Stimulated activated CD8-positive, alpha-beta memory T cell treated with anti-CD3 and anti-CD28 coated beads, Interleukin-4, amount 100 ng/mL, for 24 hours (primary cell): ENCODE measurements around the gene WDR87.
A peak's percentile ranks its signal among the peaks of the same experiment; 100 is the strongest.

Source experiments
- DNase-seq: peaks from one replicate; pipeline ENCODE4 v3.0.0-alpha.2; 2020; ENCODE audit warnings: low read depth

Gene WDR87

DNA sequence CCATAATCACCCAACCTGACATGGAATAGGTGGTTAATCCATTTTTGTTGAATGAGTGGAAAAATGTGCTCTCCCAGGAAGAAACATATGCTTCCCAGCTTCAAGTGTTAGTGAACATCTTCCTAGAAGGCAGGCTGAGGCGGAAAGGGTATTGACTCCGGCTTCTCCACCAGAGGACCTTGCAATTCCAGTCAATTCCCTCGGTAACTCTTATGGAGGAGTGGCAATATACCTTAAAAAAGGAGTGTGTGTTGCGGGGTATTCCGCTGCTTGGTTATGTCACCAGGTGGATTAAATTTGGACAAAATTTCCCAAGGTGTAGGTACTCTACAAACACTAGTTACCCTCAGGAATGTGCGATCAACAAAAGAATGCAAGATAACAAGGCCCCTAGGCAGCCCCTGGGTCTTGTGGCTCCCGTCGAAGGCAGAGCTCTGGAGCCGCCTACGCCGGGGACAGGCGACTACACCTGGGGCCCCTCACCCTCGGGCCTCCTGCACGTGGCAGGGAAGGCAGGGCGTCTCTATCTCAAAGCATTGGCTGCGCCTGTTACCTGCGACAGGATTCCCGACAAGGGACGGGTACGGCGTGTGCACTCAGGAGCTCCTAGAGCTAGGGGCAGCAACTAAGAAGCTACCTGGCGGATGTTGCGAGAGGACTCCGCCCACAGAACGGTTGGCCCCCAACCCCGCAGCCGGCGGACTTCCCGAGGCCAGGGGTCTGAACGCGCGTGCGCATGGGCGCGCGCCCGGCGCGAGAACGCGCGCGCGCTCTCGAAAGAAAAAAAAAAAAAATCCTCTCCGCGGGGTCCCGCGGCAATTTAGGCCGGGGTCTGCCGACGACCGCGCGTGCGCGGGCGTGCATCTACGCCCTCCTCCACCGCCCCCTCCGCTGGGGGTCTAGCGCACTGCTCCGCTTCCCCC is at the start of gene WDR87:
WDR87 (minus strand) TSS at position 649 of the 923 bp plus-strand sequence. CDS start 8,355 bp downstream, outside the sequence.
- peak; percentile 38 for DNase-seq

DNA sequence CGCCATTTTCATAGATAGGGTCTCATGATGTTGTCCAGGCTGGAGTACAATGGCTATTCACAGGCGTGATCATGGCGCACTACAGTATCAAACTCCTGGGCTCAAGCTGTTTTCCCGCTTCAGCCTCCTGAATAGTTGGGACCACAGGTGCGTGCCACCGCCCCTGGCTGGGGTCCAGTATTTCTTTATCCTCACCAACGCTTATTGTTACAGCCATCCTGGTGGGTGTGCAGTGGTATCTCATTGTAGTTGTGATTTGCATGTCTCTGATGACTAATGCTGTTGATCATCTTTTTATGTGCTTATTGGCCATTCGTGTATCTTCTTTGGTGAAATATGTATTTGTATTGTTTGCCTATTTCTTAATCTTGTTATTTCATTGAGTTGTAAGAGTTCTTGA is 49.6 kb upstream of the WDR87 start:
- DNase-seq: no peak

DNA sequence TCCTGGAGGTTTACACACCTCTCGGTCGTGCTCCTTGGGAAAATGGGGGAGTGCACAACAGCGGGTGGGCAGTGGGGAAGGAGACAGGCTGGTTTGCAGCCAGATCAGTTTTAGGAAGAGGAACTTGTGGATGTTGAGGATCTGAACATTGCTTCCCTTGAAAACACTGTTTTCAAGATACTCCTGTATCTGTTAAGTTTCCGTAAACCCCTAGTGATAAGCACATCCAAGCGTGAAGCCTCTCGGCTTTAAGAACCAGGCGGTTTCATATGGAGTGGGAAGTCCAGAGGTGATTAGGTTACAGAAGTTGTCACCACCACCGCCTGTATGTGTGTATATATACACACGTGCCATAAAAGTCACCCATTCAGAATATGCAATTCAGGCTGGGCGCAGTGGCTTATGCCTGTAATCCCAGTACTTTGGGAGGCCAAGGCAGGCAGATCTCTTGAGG is 48.1 kb upstream of the WDR87 start:
- no peak for DNase-seq

DNA sequence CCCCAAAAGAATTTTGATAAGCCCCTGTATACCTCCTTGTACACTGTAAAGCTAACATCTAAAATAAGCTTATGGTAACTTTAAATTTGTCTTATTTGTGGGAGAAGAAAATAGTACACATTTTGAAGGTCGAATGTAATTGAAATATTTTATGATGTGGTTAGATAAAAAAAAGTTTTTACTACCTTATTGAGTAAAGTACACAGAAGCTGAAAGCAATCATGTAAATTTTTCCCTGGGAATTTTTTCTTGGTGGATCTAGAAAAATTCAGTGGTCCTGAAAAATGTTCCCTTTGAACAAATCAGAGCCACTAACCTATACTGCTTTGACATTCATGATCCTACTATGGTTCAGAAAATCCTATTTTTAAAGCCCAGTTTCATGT is 47.5 kb upstream of the WDR87 start:
- no peak for DNase-seq

DNA sequence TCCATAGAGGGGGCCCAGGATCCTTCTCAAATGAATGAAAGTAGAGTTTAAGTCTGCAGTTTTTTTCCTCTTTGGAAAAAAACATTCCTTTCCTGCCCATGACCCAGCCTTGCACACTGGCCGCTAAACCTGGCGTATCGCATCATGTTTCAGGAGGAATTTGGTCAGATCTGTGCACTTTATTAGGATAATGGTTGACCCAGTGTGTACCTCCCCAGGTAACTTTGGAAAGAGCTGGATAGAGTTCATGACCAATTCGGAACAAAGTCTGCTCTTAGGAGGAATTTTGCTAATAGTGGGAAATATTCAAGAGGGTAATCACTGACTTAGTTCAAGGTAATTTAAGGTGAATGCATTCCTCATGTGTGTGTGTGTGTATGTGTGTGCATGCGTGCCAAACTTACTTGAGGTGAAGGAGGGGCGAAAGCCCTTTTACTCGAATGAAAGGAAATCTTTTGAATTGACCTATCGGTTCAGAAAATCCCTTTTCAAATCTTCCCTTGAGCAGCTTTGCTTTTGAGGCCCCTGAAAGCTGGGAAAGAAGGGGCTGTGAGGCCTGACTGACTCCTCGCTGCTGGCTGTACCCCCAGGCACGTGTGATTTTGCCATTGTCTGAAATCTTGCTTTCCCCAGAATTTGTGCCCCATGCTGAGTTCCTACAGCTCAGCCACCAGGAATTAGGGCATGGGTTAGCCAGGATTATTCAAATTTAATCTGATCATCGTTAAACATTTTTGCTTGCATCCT is 47.0 kb upstream of the WDR87 start:
- DNase-seq: no peak

DNA sequence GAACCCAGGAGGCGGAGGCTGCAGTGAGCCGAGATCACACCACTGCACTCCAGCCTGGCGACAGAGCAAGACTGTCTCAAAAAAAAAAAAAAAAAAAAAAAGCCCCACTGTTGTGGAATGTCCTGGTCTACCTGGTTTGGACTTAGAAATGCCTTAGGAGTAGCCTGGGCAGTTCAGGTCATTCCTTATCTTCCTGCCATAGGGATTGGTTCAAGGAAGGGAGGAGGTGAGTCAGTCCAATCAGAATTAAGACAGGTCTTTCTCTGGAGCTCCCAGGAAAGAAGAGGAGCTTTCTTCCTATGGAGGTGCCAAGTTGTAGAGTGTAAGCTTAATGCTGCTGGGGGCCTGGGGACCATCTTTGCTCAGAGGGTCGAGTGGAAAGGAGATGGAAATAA is 45.4 kb upstream of the WDR87 start:
- no peak for DNase-seq

DNA sequence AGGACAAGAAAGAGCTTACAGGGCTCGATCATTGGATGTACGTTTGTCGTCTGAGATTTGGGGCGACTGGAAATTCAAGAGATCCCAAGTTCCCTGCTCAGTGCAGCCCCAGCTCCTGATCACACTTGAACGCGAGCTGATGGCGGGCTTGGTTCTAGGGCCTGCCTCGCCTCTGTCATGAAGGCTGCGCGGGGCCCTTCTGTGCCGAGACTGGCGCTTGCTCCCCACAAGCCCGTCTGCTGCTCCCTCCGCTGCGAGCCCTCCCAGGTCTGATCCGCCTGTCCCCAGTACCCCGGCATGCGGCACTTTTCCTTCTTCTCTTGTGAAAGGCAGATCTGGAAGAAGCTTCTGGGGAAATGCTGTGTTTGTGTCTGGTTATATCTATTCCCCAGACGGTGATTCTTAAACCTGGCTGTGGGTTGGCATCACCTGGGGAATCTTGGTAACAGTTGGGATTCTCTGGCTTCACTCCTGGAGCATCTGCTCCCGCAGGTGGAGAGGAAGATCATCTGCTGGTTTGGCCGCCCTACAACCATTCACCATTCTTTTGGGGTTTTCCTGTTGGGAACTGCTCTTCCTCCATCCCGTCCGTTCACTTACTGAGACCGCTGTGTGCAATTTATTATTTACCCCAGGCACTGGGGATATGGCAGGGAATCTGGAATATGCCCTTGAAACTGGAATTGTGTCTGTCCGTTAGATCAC is 44.2 kb upstream of the WDR87 start:
- no peak for DNase-seq

DNA sequence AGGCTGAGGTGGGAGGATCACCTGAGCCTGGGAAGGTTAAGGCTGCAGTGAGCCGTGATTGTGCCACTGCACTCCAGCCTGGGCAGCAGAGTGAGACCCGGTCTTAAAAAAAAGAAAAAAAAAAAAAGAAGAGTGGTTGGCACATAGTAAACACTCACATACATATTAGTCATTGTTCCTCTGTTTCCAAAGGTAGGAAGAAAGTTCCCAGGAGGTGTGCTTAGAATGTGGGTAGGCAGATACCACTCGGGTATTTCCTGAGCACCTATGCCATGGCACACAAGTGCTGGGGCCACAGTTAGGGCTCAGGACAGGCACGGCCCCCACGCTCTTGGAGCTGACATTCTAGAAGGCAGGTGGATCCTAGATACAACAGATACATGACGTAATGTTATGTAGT is 42.0 kb upstream of the WDR87 start:
- DNase-seq: no peak

DNA sequence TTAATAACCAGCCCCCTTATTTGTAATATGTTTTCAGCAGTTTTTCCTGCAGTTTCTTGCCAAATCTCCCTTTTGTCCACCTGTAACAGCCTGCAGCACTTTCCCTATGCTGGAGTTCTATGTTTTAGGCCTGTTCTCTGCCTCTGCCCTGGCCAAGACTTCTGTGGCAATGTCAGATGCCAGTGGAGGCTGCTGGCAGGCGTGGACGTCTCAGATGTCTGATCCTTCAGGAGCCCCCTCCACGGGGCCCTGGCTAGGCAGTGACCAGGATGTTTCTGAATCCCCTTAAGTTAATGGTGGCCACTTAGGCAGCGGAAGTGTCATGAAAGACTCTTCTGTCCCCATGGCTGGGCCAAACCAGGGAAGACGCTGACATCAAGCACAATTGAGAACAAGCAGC is 41.4 kb upstream of the WDR87 start:
- DNase-seq: no peak

DNA sequence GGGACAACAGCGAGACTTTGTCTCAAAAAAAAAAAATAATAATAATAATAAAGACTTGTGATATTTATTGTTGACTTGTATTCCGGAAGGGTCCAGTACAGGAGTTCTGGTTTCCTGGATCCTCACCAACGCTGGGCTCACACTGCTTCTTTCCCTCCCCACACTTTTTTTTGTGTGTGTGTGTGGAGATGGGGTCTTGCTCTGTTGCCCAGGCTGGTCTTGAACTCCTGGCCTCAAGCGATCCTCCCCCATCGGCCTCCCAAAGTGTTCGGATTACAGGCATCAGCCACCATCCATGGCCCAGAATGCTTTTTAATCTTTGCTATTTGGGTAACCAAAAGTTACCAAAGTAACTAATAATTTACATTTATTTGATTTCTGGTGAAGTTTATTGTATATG is 39.7 kb upstream of the WDR87 start:
- no peak for DNase-seq

DNA sequence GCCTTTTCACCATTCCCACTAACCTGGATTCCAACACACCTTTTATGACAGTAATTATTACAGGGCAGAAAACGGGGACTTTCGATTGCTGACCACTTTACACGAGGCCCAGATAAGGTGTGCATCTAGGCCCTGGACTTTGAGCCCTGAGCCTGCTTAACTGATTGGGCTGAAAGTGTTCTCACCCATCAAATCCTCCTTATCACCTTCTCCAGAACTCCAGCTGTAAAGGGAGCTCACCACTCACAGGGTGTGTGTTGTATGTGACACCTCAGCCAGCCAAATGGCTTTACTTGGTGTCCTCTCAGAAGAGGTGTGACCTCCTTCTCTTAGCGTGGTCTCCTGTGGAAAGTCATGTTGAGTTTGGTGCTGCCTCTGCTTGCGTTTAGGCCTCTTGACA is 37.1 kb upstream of the WDR87 start:
- DNase-seq: no peak

DNA sequence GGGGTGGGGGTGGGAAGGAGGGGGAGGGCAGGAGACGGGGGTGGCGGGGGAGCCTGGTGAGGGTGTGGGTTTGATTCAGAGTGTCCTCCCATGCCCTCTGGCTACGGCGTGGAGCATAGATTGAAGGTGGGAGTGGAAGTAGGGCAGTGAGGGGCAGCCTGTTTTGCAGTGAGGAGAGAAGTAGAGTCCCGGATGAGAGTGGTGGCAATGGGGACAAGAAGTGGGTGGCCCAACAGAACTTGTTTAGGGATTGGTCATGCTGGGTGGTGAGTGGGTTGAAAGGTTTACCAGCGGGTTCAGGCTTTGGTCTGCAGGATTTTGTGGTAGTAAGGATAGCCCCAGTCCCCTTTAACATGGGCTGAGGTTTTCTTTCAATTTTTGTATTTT is 36.1 kb upstream of the WDR87 start:
- no peak for DNase-seq

DNA sequence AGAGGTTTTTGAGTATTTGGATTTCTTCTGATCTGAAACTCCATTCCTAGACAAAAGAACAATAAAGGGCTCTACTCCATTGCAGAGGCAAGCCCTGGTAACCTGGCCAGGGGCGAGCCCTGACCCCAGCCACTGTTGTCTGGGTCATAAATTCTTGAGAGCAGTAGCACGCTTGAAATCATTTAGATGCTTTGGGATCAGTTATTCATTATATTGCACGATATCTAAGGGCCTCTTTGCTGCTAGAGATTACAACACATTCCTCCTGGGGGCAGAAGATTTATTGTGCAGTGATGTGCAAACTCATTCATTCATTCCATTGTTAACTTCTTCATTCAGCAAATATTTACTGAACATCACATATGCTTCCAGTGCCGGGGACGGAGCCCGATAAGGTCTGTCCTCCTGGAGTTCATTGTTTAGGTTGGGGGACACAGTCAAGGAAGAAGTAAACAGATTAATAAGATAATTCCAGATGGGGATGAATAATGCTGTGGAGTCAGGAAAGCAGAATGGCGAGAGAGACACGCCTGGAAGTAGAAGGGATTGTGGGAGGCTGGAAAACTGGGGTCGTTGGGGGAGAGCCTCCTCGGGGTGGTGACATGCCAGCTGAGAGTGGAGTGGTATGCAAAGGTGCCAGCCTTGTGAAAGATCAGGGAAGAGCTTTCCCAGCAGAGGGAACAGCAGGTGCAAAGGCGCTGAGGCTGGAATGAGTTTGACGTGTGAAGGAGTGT is 35.6 kb upstream of the WDR87 start:
- no peak for DNase-seq

DNA sequence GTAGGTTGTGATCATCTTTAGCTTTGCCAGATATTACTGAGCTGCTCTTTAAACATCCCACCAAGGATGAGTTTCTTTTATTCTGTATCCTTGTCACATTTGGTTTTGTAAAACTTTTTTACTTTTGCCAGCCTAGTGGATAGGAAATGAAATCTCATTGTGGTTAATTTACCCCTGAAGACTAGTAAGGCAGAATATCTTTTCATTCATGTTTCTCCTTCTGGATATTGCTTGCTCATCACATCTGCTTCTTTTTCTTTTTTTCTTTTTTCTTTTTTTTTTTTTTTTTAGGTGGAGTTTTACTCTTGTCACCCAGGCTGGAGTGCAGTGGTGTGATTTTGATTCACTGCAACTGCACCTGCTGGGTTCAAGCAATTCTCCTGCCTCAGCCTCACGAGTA is 32.0 kb upstream of the WDR87 start:
- no peak for DNase-seq

DNA sequence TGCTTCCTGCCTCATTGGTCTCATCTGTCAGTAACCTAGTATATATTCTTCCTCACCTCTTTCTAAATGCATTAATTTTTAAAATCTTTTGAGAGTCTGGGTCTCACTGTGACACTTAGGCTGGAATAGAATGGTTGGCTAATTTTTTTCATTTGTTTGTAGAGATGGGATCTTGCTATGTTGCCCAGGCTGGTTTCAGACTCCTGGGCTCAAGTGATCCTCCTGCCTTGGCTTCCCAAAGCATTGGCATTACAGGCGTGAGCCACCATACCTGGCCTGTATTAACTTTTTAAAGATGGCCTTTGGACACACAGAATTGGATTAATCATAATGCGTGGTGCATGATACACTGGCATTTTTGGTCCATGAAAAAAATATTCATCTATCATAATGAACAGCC is 30.5 kb upstream of the WDR87 start:
- no peak for DNase-seq

DNA sequence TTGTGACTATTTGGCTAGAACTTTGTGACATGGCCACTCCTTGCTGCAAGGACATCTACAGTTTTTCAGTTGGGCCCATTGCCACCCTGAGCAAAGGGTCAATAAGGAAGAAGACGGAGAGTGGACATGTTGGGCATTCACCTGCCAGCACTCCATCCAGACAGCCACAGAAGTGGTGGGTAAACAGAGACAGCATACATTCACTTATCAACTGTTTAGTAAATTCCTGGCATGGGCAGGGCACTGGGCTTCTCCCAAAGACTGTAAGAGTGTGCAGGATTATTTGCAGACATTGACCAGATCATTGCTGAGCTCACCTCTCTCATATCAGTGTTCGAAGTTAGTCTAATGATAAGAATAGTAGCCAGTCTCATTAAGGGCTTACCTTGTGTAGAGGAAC is 29.8 kb upstream of the WDR87 start:
- no peak for DNase-seq

DNA sequence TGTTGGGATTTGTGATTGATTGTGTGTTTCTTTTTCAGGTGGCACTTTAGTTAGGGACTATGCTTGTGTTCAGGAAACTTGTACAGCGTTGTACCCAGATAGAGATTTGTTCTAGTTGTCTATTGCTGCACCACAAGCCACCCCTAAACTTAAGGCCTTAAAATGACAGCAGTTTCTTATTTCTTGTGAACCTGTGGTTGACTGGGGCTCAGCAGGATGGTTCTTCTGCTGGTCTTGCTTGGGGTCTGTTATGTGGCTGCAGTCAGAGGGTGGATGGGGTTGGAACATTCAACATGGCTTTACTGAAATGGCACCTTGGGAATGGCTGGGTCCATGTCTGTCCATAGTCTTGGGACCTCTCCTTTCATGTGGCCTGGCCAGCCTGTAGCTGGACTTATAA is 28.9 kb upstream of the WDR87 start:
- DNase-seq: no peak

DNA sequence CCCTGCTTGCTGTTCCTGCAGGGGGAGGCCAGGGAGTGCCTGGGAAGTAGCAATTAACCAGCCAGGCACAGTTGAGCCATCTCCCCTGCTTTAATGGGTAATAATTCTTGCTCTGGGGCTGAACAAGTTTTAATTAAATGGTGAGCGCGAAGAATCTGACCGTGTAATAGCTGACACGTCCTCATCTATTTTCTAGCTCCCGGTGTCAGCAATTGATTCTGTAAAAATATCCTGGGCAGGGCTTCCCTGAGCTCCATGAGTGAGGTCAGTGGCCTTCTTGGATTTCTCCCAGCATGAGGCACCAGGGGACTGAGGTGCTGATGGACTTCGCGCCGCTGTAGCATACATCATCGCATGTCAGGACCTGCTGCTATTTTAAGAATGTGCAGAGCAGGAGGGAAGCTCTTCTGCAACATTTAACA is 27.6 kb upstream of the WDR87 start:
- no peak for DNase-seq

DNA sequence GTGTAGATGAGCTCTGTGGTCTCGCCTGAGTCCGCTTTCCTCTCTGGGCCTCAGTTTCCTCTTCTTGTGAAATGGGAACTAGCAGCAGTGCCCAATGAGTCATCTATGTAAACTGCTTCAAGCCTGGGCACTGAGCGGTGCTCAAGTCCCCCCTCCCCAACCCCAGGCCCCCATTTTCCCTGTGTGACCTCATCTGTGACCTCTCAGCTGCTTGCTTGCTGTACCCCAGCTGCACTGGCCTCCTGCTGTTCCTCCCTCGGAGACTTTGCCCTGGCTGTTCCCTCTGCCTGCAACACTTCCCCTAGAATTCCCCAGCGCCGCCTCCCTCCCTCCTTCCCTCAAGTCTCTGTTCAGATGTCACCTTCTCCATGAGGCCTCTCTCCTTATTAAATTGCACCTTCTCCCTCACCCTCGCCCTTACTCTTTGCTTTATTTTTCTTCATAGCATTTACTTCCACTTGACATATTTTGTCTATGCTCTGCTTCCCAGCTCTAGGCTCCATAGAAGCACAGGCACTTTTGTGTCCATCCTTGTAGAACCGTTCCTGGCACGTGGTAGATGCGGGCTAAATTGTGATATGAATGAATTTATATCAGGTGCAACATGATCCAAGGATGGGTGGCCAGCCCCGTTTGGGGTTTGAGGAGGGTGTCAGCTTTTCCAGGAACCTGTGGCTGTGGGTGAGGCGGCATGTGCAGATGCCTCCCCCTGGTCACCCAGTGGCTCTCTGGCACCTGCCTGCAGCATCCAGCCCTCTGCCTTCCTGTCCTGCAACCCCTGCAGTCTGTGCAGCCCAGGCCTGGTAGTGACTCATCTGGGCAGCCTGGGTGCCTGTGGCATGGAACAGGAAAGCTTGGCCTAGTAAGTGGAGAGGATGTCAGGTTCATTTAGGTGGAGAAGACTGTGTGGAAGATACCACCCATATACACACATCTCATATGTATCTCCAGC is 26.9 kb upstream of the WDR87 start:
- DNase-seq: no peak

DNA sequence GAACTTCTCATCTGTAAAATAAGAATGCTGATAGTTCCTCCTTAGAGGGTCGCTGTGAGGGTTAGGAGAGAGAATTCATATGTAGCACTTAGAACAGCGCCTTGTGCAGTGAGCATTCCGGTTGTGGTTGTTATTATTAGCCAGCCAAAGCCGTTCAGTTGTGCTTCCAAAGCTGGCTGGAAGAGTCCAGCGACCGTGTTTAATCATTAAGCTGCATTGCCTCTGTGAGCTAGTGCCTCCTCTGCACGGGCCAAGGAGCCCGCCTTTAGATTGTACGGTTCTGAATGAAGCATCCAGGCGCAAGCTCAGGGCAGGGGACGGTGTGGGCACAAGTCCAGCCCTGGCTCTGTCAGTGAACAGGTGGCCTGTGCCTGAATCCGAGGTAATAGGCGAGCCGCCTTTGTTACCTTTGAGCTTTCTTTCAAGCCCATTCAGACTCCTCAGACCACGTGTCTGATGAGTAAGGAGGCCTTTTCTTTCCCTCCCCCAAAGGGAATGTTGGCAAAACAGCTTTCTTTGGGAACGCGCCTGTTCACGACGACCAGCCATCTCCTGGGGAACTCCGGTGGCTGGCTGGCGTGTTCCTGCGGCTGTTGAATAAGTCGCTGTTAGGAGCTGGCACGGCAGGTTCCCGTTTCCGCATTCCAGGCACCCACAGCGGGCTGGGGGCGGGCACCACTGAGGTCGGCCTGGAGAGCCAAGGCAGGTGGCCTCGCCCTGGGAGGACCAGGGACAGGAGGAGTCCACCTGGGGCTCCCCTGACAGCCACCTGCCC is 25.7 kb upstream of the WDR87 start:
- DNase-seq: no peak
